GM21529 (cell line): ENCODE measurements around the gene SLC6A7.
"Not testable (repeated sequence)": the region's sequence is repeated elsewhere in the genome, so short reads cannot be mapped to it uniquely, and the experiment has no call there.

Experiments used
- ATAC-seq: cut with Tn5 transposase; IDR thresholded peaks from one replicate; pipeline ENCODE4 v1.9.1; 2021; ENCODE audit not compliant: unreplicated experiment

The SLC6A7 gene

GRCh38 chr5:150239099-150239793 lies 49.4 kb downstream of the SLC6A7 start:
- ATAC-seq = no peak

GRCh38 chr5:150239794-150240122 lies 49.9 kb downstream of the SLC6A7 start:
- no peak for ATAC-seq

GRCh38 chr5:150241298-150242160 lies 51.7 kb downstream of the SLC6A7 start:
- no peak for ATAC-seq

GRCh38 chr5:150242251-150242894 lies 52.5 kb downstream of the SLC6A7 start:
- ATAC-seq = no peak

- no peak for ATAC-seq
These were observed 53.7 kb downstream of the SLC6A7 start for GRCh38 chr5:150243590-150243989.

GRCh38 chr5:150244209-150244608 lies 54.3 kb downstream of the SLC6A7 start:
- no peak for ATAC-seq

- ATAC-seq = no peak
These were observed 55.4 kb downstream of the SLC6A7 start for GRCh38 chr5:150245111-150245789.

GRCh38 chr5:150245808-150246207 lies 55.9 kb downstream of the SLC6A7 start:
- no peak for ATAC-seq

- no peak for ATAC-seq
These were observed 56.6 kb downstream of the SLC6A7 start for GRCh38 chr5:150246429-150246828.

GRCh38 chr5:150246835-150247234 lies 57.0 kb downstream of the SLC6A7 start:
- no peak for ATAC-seq

GRCh38 chr5:150247726-150248125 lies 57.9 kb downstream of the SLC6A7 start:
- ATAC-seq = no peak

GRCh38 chr5:150248493-150248892 lies 58.6 kb downstream of the SLC6A7 start:
- not testable (repeated sequence) for ATAC-seq

GRCh38 chr5:150248946-150249345 lies 59.1 kb downstream of the SLC6A7 start:
- ATAC-seq = no peak

GRCh38 chr5:150249744-150250143 lies 59.9 kb downstream of the SLC6A7 start:
- ATAC-seq = no peak

GRCh38 chr5:150251504-150251903 lies 61.6 kb downstream of the SLC6A7 start:
- ATAC-seq = no peak

- no peak for ATAC-seq
These were observed 62.6 kb downstream of the SLC6A7 start for GRCh38 chr5:150252489-150252888.

GRCh38 chr5:150253416-150254208 lies 63.8 kb downstream of the SLC6A7 start:
- no peak for ATAC-seq

- ATAC-seq = no peak
These were observed 64.5 kb downstream of the SLC6A7 start for GRCh38 chr5:150254363-150254762.

GRCh38 chr5:150254774-150255173 lies 64.9 kb downstream of the SLC6A7 start:
- no peak for ATAC-seq

- no peak for ATAC-seq
These were observed 66.0 kb downstream of the SLC6A7 start for GRCh38 chr5:150255659-150256409.
